Common myeloid progenitor, CD34-positive (primary cell): ENCODE results near the gene WDR43.
A peak's percentile ranks its signal among the peaks of the same experiment; 100 is the strongest.
"Not testable (repeated sequence)": the region's sequence is repeated elsewhere in the genome, so short reads cannot be mapped to it uniquely, and the experiment has no call there.

Experiments used
- CTCF ChIA-PET: fragments of 350-600 bp; sonication (Branson Sonifier 250); formaldehyde crosslinking; loops from one replicate; lab custom pipeline; 2021; ENCODE audit warnings: antibody characterized with exemption; lab: Charles Lee
- POLR2A ChIA-PET: fragments of 350-600 bp; sonication (Branson Sonifier 250); formaldehyde crosslinking; loops from one replicate; lab custom pipeline; 2021; ENCODE audit warnings: antibody characterized with exemption; lab: Charles Lee
- DNase-seq, 3 donors: peaks; one replicate each; pipeline versions ENCODE4 v3.0.0 to v3.0.0-alpha.2; 2013
- H3K27ac ChIP-seq, 2 experiments: 1 replicate in 1 of 2; 2 replicates in 1 of 2; pipeline ENCODE4 v1.7.0; 2013; ENCODE audit warnings: inconsistent platforms in 2 of 2, low read length in 2 of 2, mild to moderate bottlenecking in 2 of 2, low read depth in 1 of 2, moderate library complexity in 1 of 2; ENCODE audit not compliant: severe bottlenecking in 2 of 2, insufficient read depth in 1 of 2, poor library complexity in 1 of 2
- H3K27me3 ChIP-seq, 5 experiments: replicated peaks in 2 of 5; 1 replicate in 3 of 5; 2 replicates in 2 of 5; pipeline versions ENCODE4 v1.6.1 to v1.7.0; 2013; ENCODE audit warnings: low read length in 4 of 5, mild to moderate bottlenecking in 2 of 5, moderate library complexity in 2 of 5, inconsistent platforms in 1 of 5; ENCODE audit not compliant: insufficient read depth in 5 of 5, control insufficient read depth in 4 of 5
- H3K36me3 ChIP-seq, 4 experiments: 1 replicate in 2 of 4; 2 replicates in 2 of 4; pipeline versions ENCODE4 v1.6.1 to v1.7.0; 2013; ENCODE audit warnings: low read length in 3 of 4, control low read depth in 1 of 4, mild to moderate bottlenecking in 1 of 4; ENCODE audit not compliant: control insufficient read depth in 4 of 4, insufficient read depth in 4 of 4
- H3K4me1 ChIP-seq, 4 experiments: 1 replicate in 3 of 4; 2 replicates in 1 of 4; pipeline versions ENCODE4 v1.6.1 to v1.7.1; 2013; ENCODE audit warnings: low read length in 3 of 4, mild to moderate bottlenecking in 3 of 4, control low read depth in 1 of 4, inconsistent platforms in 1 of 4, moderate library complexity in 1 of 4; ENCODE audit not compliant: control insufficient read depth in 4 of 4, insufficient read depth in 4 of 4; ENCODE audit errors: control extremely low read depth in 1 of 4
- H3K4me3 ChIP-seq, 7 experiments: 1 replicate in 4 of 7; 2 replicates in 3 of 7; pipeline versions ENCODE4 v1.5.1 to v1.7.0; 2013; ENCODE audit warnings: mild to moderate bottlenecking in 7 of 7, low read length in 6 of 7, moderate library complexity in 6 of 7, inconsistent platforms in 2 of 7, low read depth in 2 of 7, control low read depth in 1 of 7; ENCODE audit not compliant: insufficient read depth in 4 of 7, control insufficient read depth in 1 of 7; ENCODE audit errors: extremely low read depth in 1 of 7
- H3K9me3 ChIP-seq, 5 experiments: 1 replicate in 4 of 5; 2 replicates in 1 of 5; pipeline versions ENCODE4 v1.6.1 to v1.7.1; 2013; ENCODE audit warnings: low read length in 4 of 5, mild to moderate bottlenecking in 2 of 5, inconsistent platforms in 1 of 5, low read depth in 1 of 5, moderate library complexity in 1 of 5; ENCODE audit not compliant: control insufficient read depth in 4 of 5, insufficient read depth in 2 of 5; ENCODE audit errors: control extremely low read depth in 1 of 5
- WGBS: methylation state at CpG from one replicate; pipeline ENCODE4 v1.1.5; 2013; ENCODE audit not compliant: insufficient coverage; 5-methylcytosine and 5-hydroxymethylcytosine counted together

The WDR43 gene

DNA sequence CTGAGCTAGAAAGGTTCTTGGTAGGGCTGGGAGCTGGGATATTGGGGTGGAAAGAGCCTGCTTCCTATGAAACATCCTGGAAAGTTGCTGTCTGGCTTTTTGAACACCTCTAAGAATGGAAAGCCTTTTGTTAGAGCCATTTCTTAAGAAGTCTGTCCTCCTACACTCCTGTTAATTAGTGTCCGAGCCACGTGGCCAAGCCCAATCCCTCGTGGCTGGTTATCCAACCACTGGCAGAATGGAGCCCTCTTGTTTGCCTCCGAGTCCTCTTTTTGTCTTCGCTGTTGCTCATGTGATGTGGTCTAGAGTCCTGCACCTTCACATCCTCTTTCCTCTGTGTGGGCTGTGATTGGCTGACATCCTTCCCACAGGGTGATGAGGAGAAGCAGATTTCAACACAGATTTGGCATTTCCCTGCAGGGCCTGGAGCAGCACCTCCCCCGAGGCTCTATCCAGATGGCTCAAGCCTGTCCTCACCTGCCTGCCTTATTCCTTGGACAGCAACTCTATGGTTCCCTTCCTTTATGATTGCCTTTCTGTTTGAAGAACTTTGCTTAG is 78.4 kb downstream of the WDR43 start:
- no peak overlapping the region for H3K27ac ChIP-seq
- CTCF ChIA-PET, result no interaction called here
- peak in 1 of 3 donors; percentile 14 for DNase-seq
- POLR2A ChIA-PET, result no interaction called here
- no peaks in the 10 kb centered on the region for H3K36me3 ChIP-seq
- 95% methylated on average over 6 of the region's 6 CpGs for WGBS
- no peak overlapping the region for H3K4me3 ChIP-seq
- no peaks in the 10 kb centered on the region for H3K9me3 ChIP-seq
- no peaks in the 10 kb centered on the region for H3K4me1 ChIP-seq
- no peaks in the 10 kb centered on the region for H3K27me3 ChIP-seq

DNA sequence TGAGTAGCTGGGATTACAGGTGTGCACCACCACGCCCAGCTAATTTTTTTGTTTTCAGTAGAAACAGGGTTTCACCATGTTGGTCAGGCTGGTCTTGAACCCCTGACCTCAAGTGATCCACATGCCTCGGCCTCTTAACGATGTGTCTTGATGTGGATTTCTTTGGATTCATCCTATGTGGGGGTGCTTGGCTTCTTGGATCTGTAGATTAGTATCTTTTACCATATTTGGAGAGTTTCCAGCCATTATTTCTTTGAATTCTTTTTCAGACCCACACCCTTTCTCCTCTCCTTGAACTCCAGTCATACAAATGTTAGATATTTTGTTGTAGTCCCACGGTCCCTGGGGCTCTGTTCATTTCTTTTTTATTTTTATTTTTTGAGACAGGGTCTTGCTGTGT is 79.8 kb downstream of the WDR43 start:
- ChIA-PET POLR2A (no interaction called here), CTCF (no interaction called here)
- no peak for DNase-seq
- H3K4me1 ChIP-seq, result no peaks in the 10 kb centered on the region
- no peaks in the 10 kb centered on the region for H3K36me3 ChIP-seq
- H3K27ac ChIP-seq, result no peak overlapping the region
- H3K27me3 ChIP-seq, result no peaks in the 10 kb centered on the region
- no peak overlapping the region for H3K4me3 ChIP-seq
- 100% methylated on average over 2 of the region's 4 CpGs for whole genome bisulfite sequencing
- H3K9me3 ChIP-seq, result no peaks in the 10 kb centered on the region

DNA sequence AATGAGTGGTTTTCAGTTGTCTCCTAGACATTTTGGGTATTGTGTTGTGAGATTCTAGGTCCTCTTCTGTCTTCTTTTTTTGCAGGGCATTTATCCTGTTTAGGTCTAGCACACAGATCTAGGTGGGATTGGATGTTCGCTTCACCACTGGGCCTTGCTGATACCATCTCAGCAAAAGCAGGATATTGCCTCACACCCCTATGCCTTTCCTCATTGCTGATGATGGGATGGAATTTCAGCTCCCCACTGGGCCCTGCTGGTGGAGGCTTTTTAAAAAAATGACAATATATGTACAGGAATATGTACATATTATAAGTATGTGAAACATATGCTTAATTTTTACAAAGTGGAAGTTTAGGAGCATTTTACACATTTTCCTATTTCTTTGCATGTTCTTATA is 81.2 kb downstream of the WDR43 start:
- no peaks in the 10 kb centered on the region for H3K9me3 ChIP-seq
- no peak for DNase-seq
- H3K4me3 ChIP-seq, result no peak overlapping the region
- WGBS, result 100% methylated on average over 1 of the region's 1 CpG
- ChIA-PET CTCF (interaction anchor here (1.6 kb wide), 1 partner anchor 40 kb away, joined by 6 read pairs; no protein-coding TSS in a partner anchor), POLR2A (no interaction called here)
- no peaks in the 10 kb centered on the region for H3K4me1 ChIP-seq
- no peak overlapping the region for H3K27ac ChIP-seq
- no peaks in the 10 kb centered on the region for H3K36me3 ChIP-seq
- H3K27me3 ChIP-seq, result no peaks in the 10 kb centered on the region

DNA sequence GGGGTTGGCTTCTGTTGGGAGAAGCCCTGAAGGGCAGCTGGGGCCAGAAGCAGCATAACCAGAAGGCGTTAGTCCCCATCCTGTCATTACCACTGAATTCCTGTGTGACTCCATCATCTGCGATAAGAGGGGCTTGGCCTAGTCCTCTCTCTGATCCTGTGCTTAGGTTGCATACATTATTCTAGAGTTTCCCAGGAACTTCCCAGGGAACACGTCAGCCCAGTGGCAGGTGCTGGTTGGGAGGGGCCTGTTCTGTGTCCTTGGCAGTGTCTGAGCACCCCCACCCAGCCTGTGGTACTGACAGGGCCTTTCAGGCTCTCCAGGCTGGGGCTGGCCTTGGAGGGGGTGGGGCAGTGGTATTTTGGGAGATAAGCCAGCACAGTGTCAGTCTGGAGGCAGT is 82.1 kb downstream of the WDR43 start:
- POLR2A ChIA-PET, result no interaction called here
- 93% methylated on average over 3 of the region's 3 CpGs for WGBS

DNA sequence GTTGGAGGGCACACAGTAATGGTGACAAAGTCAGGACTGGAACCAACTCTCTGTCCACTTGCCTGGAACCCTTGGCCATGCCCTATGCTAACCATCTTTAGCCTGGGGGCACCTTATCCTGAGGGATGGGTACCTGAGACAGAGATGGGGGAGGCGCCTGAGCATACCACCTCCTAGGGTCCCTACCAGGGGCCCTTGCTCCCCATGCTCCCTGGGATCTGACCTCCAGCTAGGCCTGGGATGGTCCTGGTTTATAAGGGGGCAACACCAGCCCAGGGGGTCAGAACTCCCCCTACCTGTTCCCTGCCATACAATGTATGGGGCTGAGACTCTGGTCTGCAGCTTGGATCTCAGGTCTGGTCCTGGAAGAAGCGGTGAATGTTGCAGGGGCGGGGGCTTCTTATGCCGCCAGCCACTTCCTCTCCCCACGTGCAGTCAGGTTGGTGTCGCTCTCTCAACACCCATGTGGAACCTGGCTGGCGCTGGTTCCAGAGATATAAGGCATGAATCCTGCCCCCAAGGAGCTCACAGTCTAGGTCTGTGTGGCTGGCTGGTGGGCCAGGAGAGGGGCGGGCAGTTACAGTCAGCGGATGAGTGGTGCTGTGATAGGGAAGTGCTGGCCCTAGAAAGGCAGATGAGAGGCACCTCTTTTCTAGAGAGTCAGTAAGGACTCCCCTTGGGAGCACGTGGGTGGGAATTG is 82.9 kb downstream of the WDR43 start:
- H3K4me3 ChIP-seq, result no peak overlapping the region
- no peaks in the 10 kb centered on the region for H3K4me1 ChIP-seq
- no peaks in the 10 kb centered on the region for H3K36me3 ChIP-seq
- 85% methylated on average over 10 of the region's 10 CpGs for WGBS
- H3K27ac ChIP-seq, result no peak overlapping the region
- ChIA-PET POLR2A (no interaction called here), CTCF (interaction anchor here (1.4 to 1.6 kb wide), 3 partner anchors 11 to 38 kb away, joined by 3 to 6 read pairs (median 4); no protein-coding TSS in a partner anchor)
- H3K9me3 ChIP-seq, result no peaks in the 10 kb centered on the region
- DNase-seq, result no peak
- no peaks in the 10 kb centered on the region for H3K27me3 ChIP-seq

More for the DNA sequence above, 82.1 kb downstream of the WDR43 start:
- Histone ChIP-seq H3K36me3 (no peaks in the 10 kb centered on the region), H3K4me1 (no peaks in the 10 kb centered on the region), H3K27me3 (no peaks in the 10 kb centered on the region), H3K4me3 (no peak overlapping the region), H3K27ac (no peak overlapping the region), H3K9me3 (no peaks in the 10 kb centered on the region)
- CTCF ChIA-PET, result interaction anchor here (1.4 to 1.6 kb wide), 2 partner anchors 36 to 39 kb away, joined by 4 to 6 read pairs; no protein-coding TSS in a partner anchor
- DNase-seq, result no peak

DNA sequence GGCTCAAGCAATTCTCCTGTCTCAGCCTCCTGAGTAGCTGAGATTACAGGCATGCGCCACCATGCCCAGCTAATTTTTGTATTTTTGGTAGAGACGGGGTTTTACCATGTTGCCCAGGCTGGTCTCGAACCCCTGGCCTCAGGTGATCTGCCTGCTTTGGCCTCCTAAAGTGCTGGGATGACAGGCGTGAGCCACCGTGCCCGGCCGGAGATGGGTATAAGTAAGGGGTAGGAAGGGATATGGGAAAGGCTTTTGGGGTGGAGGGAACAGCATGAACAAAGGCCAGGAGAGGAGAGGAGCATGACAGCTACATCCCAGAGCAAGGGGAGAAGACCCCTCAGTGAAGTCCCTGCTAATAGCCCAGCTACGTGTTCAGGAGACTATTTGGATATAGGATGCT is 83.5 kb downstream of the WDR43 start:
- H3K4me1 ChIP-seq, DNase-seq, H3K27me3 ChIP-seq, H3K27ac ChIP-seq, POLR2A ChIA-PET, H3K36me3 ChIP-seq, H3K9me3 ChIP-seq, H3K4me3 ChIP-seq: not testable (repeated sequence)
- CTCF ChIA-PET, result interaction anchor here (1.1 to 1.6 kb wide), 2 partner anchors 11 to 32 kb away, joined by 3 to 4 read pairs; no protein-coding TSS in a partner anchor
- 100% methylated on average over 6 of the region's 8 CpGs for WGBS

DNA sequence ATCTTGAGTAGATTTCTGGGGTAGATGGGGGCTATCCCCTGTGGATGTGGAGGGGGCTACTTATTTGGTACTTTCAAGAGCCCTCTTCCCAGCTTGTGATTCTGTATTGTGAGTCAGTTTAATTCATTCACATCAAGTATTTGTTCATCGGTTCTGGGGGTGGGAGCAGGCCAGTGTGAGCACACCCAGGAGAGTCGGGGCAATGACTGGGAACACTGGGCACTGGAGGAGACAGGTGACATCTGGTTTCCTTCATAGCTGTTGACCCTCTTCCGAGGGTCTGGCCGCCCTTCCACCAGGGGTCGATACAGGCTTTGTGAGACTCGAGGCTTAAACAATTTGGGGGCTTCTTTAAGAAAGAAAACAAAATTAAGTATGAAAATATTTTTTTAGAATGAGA is 84.1 kb downstream of the WDR43 start:
- Histone ChIP-seq H3K4me1 (no peaks in the 10 kb centered on the region), H3K9me3 (no peaks in the 10 kb centered on the region), H3K4me3 (no peak overlapping the region), H3K27me3 (no peaks in the 10 kb centered on the region), H3K27ac (no peak overlapping the region), H3K36me3 (no peaks in the 10 kb centered on the region)
- ChIA-PET POLR2A (no interaction called here), CTCF (interaction anchor here (0.6 to 1.6 kb wide), 3 partner anchors 10 to 80 kb away, joined by 3 to 4 read pairs (median 3); no protein-coding TSS in a partner anchor)
- no peak for DNase-seq
- 91% methylated on average over 2 of the region's 6 CpGs for WGBS
